ENCODE results near the gene CTSW. TPM values are rescaled to one million over a fixed set of nuclear protein-coding genes. Genes with fewer than 3 reads are reported as not detected.

Gene CTSW
- total RNA-seq, 1 donor, result 0.43 TPM

GRCh38 chr11:65863889-65864705 is 15.5 kb upstream of the CTSW start:
- TF ChIP-seq CTCF (IDR thresholded peaks at IDR 0.05; ENCODE audit: insufficient read depth, low read depth, low read length), result no peak
- no peak overlapping the region for H3K4me3 ChIP-seq (ENCODE audit: low read depth, low read length)
- DNase-seq (ENCODE audit: low read depth), result no peak

GRCh38 chr11:65864706-65865471 is 14.7 kb upstream of the CTSW start:
- no peak overlapping the region for H3K4me3 ChIP-seq (ENCODE audit: low read depth, low read length)
- DNase-seq (ENCODE audit: low read depth), result no peak
- no peak for TF ChIP-seq CTCF (IDR thresholded peaks at IDR 0.05; ENCODE audit: insufficient read depth, low read depth, low read length)

- no peak for DNase-seq (ENCODE audit: low read depth)
- TF ChIP-seq CTCF (IDR thresholded peaks at IDR 0.05; ENCODE audit: insufficient read depth, low read depth, low read length), result no peak
- no peak overlapping the region for H3K4me3 ChIP-seq (ENCODE audit: low read depth, low read length)
Observed at GRCh38 chr11:65865550-65866172, 14.0 kb upstream of the CTSW start.

- H3K4me3 ChIP-seq (ENCODE audit: low read depth, low read length), result no peak overlapping the region
- no peak for TF ChIP-seq CTCF (IDR thresholded peaks at IDR 0.05; ENCODE audit: insufficient read depth, low read depth, low read length)
- no peak for DNase-seq (ENCODE audit: low read depth)
Observed at GRCh38 chr11:65866509-65867283, 12.9 kb upstream of the CTSW start.

- no peak for DNase-seq (ENCODE audit: low read depth)
- no peak overlapping the region for H3K4me3 ChIP-seq (ENCODE audit: low read depth, low read length)
- TF ChIP-seq CTCF (IDR thresholded peaks at IDR 0.05; ENCODE audit: insufficient read depth, low read depth, low read length), result no peak
Observed at GRCh38 chr11:65867284-65868071, 12.2 kb upstream of the CTSW start.

Data from fibroblast of villous mesenchyme (primary cell).